HepG2 (cell line): ENCODE measurements around the gene CACNA1F.

Source experiments
- CENPX ChIP-seq: sonication (generic); formaldehyde crosslinking; IDR thresholded peaks from 2 replicates; pipeline ENCODE4 v1.9.0; 2021; ENCODE audit warnings: mild to moderate bottlenecking, missing genetic modification reagents, moderate library complexity
- CREB1 ChIP-seq, 2 experiments: fragments of 450-650 bp in 1 of 2; IDR thresholded peaks; 2 replicates each; pipeline ENCODE4 v1.6.1; 2016 to 2017; ENCODE audit warnings: control low read depth in 1 of 2, mild to moderate bottlenecking in 1 of 2, missing compliant biosample characterization in 1 of 2, missing genetic modification characterization in 1 of 2
- MXI1 ChIP-seq: IDR thresholded peaks from 3 replicates; pipeline ENCODE4 v1.6.1; 2012; ENCODE audit warnings: low read depth, low read length, inconsistent platforms, borderline replicate concordance
- NFIC ChIP-seq: IDR thresholded peaks from 2 replicates; pipeline ENCODE4 v1.6.1; 2012; ENCODE audit warnings: mild to moderate bottlenecking, low read length, inconsistent platforms
- RAD21 ChIP-seq: fragments of 450-650 bp; formaldehyde crosslinking; IDR thresholded peaks from 2 replicates; pipeline ENCODE4 v1.5.0; 2020; ENCODE audit warnings: mild to moderate bottlenecking
- RXRA ChIP-seq: sonication (generic); formaldehyde crosslinking; IDR thresholded peaks from 2 replicates; pipeline ENCODE4 v1.5.1; 2020; ENCODE audit warnings: missing genetic modification reagents
- TARDBP ChIP-seq: sonication (generic); formaldehyde crosslinking; IDR thresholded peaks from 2 replicates; pipeline ENCODE4 v1.8.0; 2022; ENCODE audit warnings: mild to moderate bottlenecking, missing genetic modification reagents
- ZNF263 ChIP-seq: sonication (generic); formaldehyde crosslinking; IDR thresholded peaks from 2 replicates; pipeline ENCODE4 v1.4.0; 2020; ENCODE audit warnings: missing genetic modification reagents
- ZNF292 ChIP-seq: sonication (generic); formaldehyde crosslinking; IDR thresholded peaks from 2 replicates; pipeline ENCODE4 v1.8.1; 2022; ENCODE audit warnings: mild to moderate bottlenecking, low read depth, missing genetic modification reagents, borderline replicate concordance
- TF ChIP-seq, protein P1 (sequence below): sonication (generic); formaldehyde crosslinking; IDR thresholded peaks from 2 replicates; pipeline ENCODE4 v1.4.0; 2020; ENCODE audit warnings: missing genetic modification reagents
- TF ChIP-seq, protein P2 (sequence below): sonication (generic); formaldehyde crosslinking; IDR thresholded peaks from 2 replicates; pipeline ENCODE4 v1.5.0; 2020; ENCODE audit warnings: mild to moderate bottlenecking, missing genetic modification reagents, moderate library complexity

DNA sequence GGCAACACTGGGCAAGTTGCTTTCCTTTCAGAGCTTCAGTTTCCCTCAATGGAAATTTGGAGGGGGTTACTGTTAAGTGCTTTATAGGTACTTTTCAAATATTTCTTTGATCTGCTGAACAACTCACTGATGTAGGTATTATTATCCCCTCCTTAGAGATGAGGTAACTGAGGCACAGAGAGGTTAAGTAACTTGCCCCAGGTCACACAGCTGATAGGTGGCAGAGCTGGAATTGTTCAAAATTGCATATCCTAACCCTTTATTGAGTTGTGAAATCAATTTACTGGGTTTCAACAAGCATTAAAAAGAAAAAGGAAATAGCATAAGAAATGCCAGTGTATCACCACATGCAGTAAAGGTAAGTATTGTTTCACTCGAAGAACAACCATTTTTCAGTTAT, 43.1 kb upstream of the CACNA1F start:
- TF ChIP-seq, protein P1, sequence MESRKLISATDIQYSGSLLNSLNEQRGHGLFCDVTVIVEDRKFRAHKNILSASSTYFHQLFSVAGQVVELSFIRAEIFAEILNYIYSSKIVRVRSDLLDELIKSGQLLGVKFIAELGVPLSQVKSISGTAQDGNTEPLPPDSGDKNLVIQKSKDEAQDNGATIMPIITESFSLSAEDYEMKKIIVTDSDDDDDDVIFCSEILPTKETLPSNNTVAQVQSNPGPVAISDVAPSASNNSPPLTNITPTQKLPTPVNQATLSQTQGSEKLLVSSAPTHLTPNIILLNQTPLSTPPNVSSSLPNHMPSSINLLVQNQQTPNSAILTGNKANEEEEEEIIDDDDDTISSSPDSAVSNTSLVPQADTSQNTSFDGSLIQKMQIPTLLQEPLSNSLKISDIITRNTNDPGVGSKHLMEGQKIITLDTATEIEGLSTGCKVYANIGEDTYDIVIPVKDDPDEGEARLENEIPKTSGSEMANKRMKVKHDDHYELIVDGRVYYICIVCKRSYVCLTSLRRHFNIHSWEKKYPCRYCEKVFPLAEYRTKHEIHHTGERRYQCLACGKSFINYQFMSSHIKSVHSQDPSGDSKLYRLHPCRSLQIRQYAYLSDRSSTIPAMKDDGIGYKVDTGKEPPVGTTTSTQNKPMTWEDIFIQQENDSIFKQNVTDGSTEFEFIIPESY (CRISPR knock-in tag) = no peak
- TF ChIP-seq TARDBP (CRISPR knock-in tag) = no peak
- TF ChIP-seq CREB1 (IDR thresholded peaks at IDR 0.05) = no peak
- no peak for TF ChIP-seq CREB1 (CRISPR knock-in tag; IDR thresholded peaks at IDR 0.05)
- no peak for TF ChIP-seq ZNF292 (CRISPR knock-in tag)
- TF ChIP-seq RXRA = no peak
- no peak for TF ChIP-seq RAD21 (CRISPR knock-in tag)
- no peak for TF ChIP-seq MXI1
- TF ChIP-seq, protein P2, sequence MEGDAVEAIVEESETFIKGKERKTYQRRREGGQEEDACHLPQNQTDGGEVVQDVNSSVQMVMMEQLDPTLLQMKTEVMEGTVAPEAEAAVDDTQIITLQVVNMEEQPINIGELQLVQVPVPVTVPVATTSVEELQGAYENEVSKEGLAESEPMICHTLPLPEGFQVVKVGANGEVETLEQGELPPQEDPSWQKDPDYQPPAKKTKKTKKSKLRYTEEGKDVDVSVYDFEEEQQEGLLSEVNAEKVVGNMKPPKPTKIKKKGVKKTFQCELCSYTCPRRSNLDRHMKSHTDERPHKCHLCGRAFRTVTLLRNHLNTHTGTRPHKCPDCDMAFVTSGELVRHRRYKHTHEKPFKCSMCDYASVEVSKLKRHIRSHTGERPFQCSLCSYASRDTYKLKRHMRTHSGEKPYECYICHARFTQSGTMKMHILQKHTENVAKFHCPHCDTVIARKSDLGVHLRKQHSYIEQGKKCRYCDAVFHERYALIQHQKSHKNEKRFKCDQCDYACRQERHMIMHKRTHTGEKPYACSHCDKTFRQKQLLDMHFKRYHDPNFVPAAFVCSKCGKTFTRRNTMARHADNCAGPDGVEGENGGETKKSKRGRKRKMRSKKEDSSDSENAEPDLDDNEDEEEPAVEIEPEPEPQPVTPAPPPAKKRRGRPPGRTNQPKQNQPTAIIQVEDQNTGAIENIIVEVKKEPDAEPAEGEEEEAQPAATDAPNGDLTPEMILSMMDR (CRISPR knock-in tag) = no peak
- no peak for TF ChIP-seq CENPX (CRISPR knock-in tag)
- no peak for TF ChIP-seq ZNF263 (CRISPR knock-in tag)
- no peak for TF ChIP-seq NFIC
